ENCODE measurements around the gene CSNK1G2.

CSNK1G2 gene

GRCh38 chr19:1918975-1919374, 22.0 kb upstream of the CSNK1G2 start:
- no peak for DNase-seq (ENCODE audit: low read depth in 2 of 2)

- DNase-seq (ENCODE audit: low read depth in 2 of 2), result no peak
Measured at GRCh38 chr19:1920644-1921043, 20.3 kb upstream of the CSNK1G2 start.

- DNase-seq (ENCODE audit: low read depth in 2 of 2), result no peak
Measured at GRCh38 chr19:1921326-1921725, 19.6 kb upstream of the CSNK1G2 start.

- DNase-seq (ENCODE audit: low read depth in 2 of 2), result no peak
Measured at GRCh38 chr19:1921825-1922224, 19.1 kb upstream of the CSNK1G2 start.

- no peak for DNase-seq (ENCODE audit: low read depth in 2 of 2)
Measured at GRCh38 chr19:1922803-1923202, 18.2 kb upstream of the CSNK1G2 start.

- DNase-seq (ENCODE audit: low read depth in 2 of 2), result no peak
Measured at GRCh38 chr19:1923319-1923718, 17.7 kb upstream of the CSNK1G2 start.

GRCh38 chr19:1924320-1924961, 16.5 kb upstream of the CSNK1G2 start:
- DNase-seq (ENCODE audit: low read depth in 2 of 2), result no peak

- no peak for DNase-seq (ENCODE audit: low read depth in 2 of 2)
Measured at GRCh38 chr19:1925544-1925943, 15.4 kb upstream of the CSNK1G2 start.

GRCh38 chr19:1929021-1929742, 11.8 kb upstream of the CSNK1G2 start:
- peak; percentile 52 to 69 for DNase-seq (ENCODE audit: low read depth in 2 of 2)

- DNase-seq (ENCODE audit: low read depth in 2 of 2), result no peak
Measured at GRCh38 chr19:1931445-1931844, 9.5 kb upstream of the CSNK1G2 start.

GRCh38 chr19:1932395-1932794, 8.6 kb upstream of the CSNK1G2 start:
- DNase-seq (ENCODE audit: low read depth in 2 of 2), result no peak

GRCh38 chr19:1933244-1933643, 7.7 kb upstream of the CSNK1G2 start:
- DNase-seq (ENCODE audit: low read depth in 2 of 2), result no peak

GRCh38 chr19:1933942-1934341, 7.0 kb upstream of the CSNK1G2 start:
- DNase-seq (ENCODE audit: low read depth in 2 of 2), result no peak

- DNase-seq (ENCODE audit: low read depth in 2 of 2), result no peak
Measured at GRCh38 chr19:1935484-1936208, 5.3 kb upstream of the CSNK1G2 start.

- DNase-seq (ENCODE audit: low read depth in 2 of 2), result no peak
Measured at GRCh38 chr19:1936430-1936829, 4.5 kb upstream of the CSNK1G2 start.

- no peak for DNase-seq (ENCODE audit: low read depth in 2 of 2)
Measured at GRCh38 chr19:1936916-1937610, 3.9 kb upstream of the CSNK1G2 start.

GRCh38 chr19:1938071-1938470, 2.9 kb upstream of the CSNK1G2 start:
- DNase-seq (ENCODE audit: low read depth in 2 of 2), result no peak

GRCh38 chr19:1942078-1942933, 1.3 kb downstream of the CSNK1G2 start:
- peak; percentile 45 to 62 for DNase-seq (ENCODE audit: low read depth in 2 of 2)

GRCh38 chr19:1942934-1943555, 2.1 kb downstream of the CSNK1G2 start:
- no peak for DNase-seq (ENCODE audit: low read depth in 2 of 2)

- no peak for DNase-seq (ENCODE audit: low read depth in 2 of 2)
Measured at GRCh38 chr19:1943661-1944087, 2.7 kb downstream of the CSNK1G2 start.
